Uterus (tissue), 4 donors: ENCODE data around the gene CCIN. TPM values are rescaled to one million over a fixed set of nuclear protein-coding genes. Genes with fewer than 3 reads are reported as not detected.
A peak's percentile ranks its signal among the peaks of the same experiment; 100 is the strongest.

Experiments
- DNase-seq, 2 donors: peaks; one replicate each; pipeline ENCODE4 v3.0.0-alpha.2; 2019 to 2020
- H3K27ac ChIP-seq, 2 donors: fragments of 200-600 bp; sonication (generic); 1 replicate in 1 of 2; 2 replicates in 1 of 2; pipeline ENCODE4 v1.5.1; 2016 to 2018
- H3K27me3 ChIP-seq, 2 donors: fragments of 200-600 bp; sonication (generic); one replicate each; pipeline ENCODE4 v1.5.1; 2018 to 2019; ENCODE audit warnings: control low read depth in 1 of 2
- H3K36me3 ChIP-seq, 2 donors: fragments of 200-600 bp; sonication (generic); one replicate each; pipeline ENCODE4 v1.5.1; 2019; ENCODE audit warnings: control low read depth in 1 of 2
- H3K4me1 ChIP-seq, 2 donors: fragments of 200-600 bp; sonication (generic); one replicate each; pipeline ENCODE4 v1.5.1; 2018 to 2019; ENCODE audit warnings: control low read depth in 1 of 2
- H3K4me3 ChIP-seq, 2 donors: fragments of 200-600 bp; sonication (generic); 1 replicate in 1 of 2; 2 replicates in 1 of 2; pipeline ENCODE4 v1.5.1; 2018 to 2019; ENCODE audit warnings: mild to moderate bottlenecking in 1 of 2
- H3K9me3 ChIP-seq, 2 donors: fragments of 200-600 bp; sonication (generic); one replicate each; pipeline ENCODE4 v1.5.1; 2019; ENCODE audit warnings: control low read depth in 1 of 2
- CTCF ChIP-seq, 4 experiments: fragments of 200-600 bp in 2 of 4; fragments of 450-650 bp in 2 of 4; sonication (generic) in 2 of 4; IDR thresholded peaks; one replicate each; pipeline ENCODE4 v1.5.1; 2016 to 2019; ENCODE audit warnings: antibody characterized with exemption in 4 of 4, mild to moderate bottlenecking in 2 of 4, moderate library complexity in 1 of 4
- POLR2A ChIP-seq, 2 donors: fragments of 450-650 bp; IDR thresholded peaks; one replicate each; pipeline ENCODE4 v1.6.1; 2016; ENCODE audit warnings: antibody characterized with exemption in 2 of 2, mild to moderate bottlenecking in 1 of 2, moderate library complexity in 1 of 2
- intact Hi-C: fragments of 100-400 bp; cut with DNase I; formaldehyde crosslinking; loops from one replicate; pipeline ENCODE4 v1.15.1; 2023; ENCODE audit warnings: low total_unique reads
- total RNA-seq, 4 donors: library from RNA; depleted of rRNA in 3 of 4; stranded (reverse); fragments of >200 nt in 3 of 4; gene quantifications; one replicate each; pipeline versions ENCODE4 v1.1.0 to v1.2.4, GENCODE V29; 2014 to 2023
- donor health status: DM: yes; HTN: yes; CAD: no.

Gene CCIN
- total RNA-seq, 4 donors from 2014 or later, result 0.26 to 1.6 (median 0.99) TPM

GRCh38 chr9:36143245-36143641 lies 25.9 kb upstream of the CCIN start:
- no peaks in the 10 kb centered on the region for H3K27me3 ChIP-seq
- H3K27ac ChIP-seq, result peak overlapping the region; percentile 81 to 91
- no peaks in the 10 kb centered on the region for H3K9me3 ChIP-seq
- intact Hi-C loops, result no loop called here
- TF ChIP-seq POLR2A (IDR thresholded peaks at IDR 0.05) (no peak), CTCF (IDR thresholded peaks at IDR 0.05) (no peak)
- H3K4me1 ChIP-seq, result peaks cover 6 to 14% of the 10 kb centered on the region in 2 donors
- DNase-seq, result no peak
- H3K36me3 ChIP-seq, result no peaks in the 10 kb centered on the region
- H3K4me3 ChIP-seq, result no peak overlapping the region

- intact Hi-C loops, result no loop called here
- H3K4me3 ChIP-seq, result no peak overlapping the region
- H3K4me1 ChIP-seq, result peaks cover 14 to 15% of the 10 kb centered on the region in 2 donors
- no peaks in the 10 kb centered on the region for H3K36me3 ChIP-seq
- H3K9me3 ChIP-seq, result no peaks in the 10 kb centered on the region
- H3K27ac ChIP-seq, result peak overlapping the region in 1 of 2 donors; percentile 91
- H3K27me3 ChIP-seq, result no peaks in the 10 kb centered on the region
- no peak for TF ChIP-seq POLR2A (IDR thresholded peaks at IDR 0.05)
- no peak for DNase-seq
Measured at GRCh38 chr9:36144309-36145232, 24.6 kb upstream of the CCIN start.

- TF ChIP-seq POLR2A (IDR thresholded peaks at IDR 0.05) (no peak), CTCF (IDR thresholded peaks at IDR 0.05) (no peak)
- peaks cover 14 to 16% of the 10 kb centered on the region in 2 donors for H3K4me1 ChIP-seq
- intact Hi-C loops, result no loop called here
- H3K9me3 ChIP-seq, result no peaks in the 10 kb centered on the region
- no peaks in the 10 kb centered on the region for H3K36me3 ChIP-seq
- H3K27ac ChIP-seq, result peak overlapping the region; percentile 84 to 89
- H3K27me3 ChIP-seq, result no peaks in the 10 kb centered on the region
- H3K4me3 ChIP-seq, result no peak overlapping the region
- no peak for DNase-seq
Measured at GRCh38 chr9:36145970-36146369, 23.2 kb upstream of the CCIN start.

GRCh38 chr9:36146651-36147050 lies 22.5 kb upstream of the CCIN start:
- DNase-seq, result no peak
- H3K4me1 ChIP-seq, result peaks cover 14 to 16% of the 10 kb centered on the region in 2 donors
- H3K27me3 ChIP-seq, result no peaks in the 10 kb centered on the region
- H3K36me3 ChIP-seq, result no peaks in the 10 kb centered on the region
- peak overlapping the region; percentile 84 to 89 for H3K27ac ChIP-seq
- no peak for TF ChIP-seq CTCF (IDR thresholded peaks at IDR 0.05)
- no peak for TF ChIP-seq POLR2A (IDR thresholded peaks at IDR 0.05)
- H3K9me3 ChIP-seq, result no peaks in the 10 kb centered on the region
- intact Hi-C loops, result no loop called here
- no peak overlapping the region for H3K4me3 ChIP-seq

- H3K27ac ChIP-seq, result peak overlapping the region; percentile 84 to 89
- H3K36me3 ChIP-seq, result no peaks in the 10 kb centered on the region
- no peak for DNase-seq
- no peaks in the 10 kb centered on the region for H3K27me3 ChIP-seq
- no peak overlapping the region for H3K4me3 ChIP-seq
- intact Hi-C loops, result no loop called here
- TF ChIP-seq CTCF (IDR thresholded peaks at IDR 0.05) (no peak), POLR2A (IDR thresholded peaks at IDR 0.05) (no peak)
- H3K4me1 ChIP-seq, result peaks cover 14 to 16% of the 10 kb centered on the region in 2 donors
- no peaks in the 10 kb centered on the region for H3K9me3 ChIP-seq
Measured at GRCh38 chr9:36147441-36148175, 21.6 kb upstream of the CCIN start.
